ENCODE measurements around the gene CDK14. TPM values are rescaled to one million over a fixed set of nuclear protein-coding genes. Genes with fewer than 3 reads are reported as not detected.

The CDK14 gene
- total and polyA plus RNA-seq, 2 donors (not counting 3 experiments of a cell fraction or from before 2014, with no cell fraction given): 5.5 to 34.2 TPM

DNA sequence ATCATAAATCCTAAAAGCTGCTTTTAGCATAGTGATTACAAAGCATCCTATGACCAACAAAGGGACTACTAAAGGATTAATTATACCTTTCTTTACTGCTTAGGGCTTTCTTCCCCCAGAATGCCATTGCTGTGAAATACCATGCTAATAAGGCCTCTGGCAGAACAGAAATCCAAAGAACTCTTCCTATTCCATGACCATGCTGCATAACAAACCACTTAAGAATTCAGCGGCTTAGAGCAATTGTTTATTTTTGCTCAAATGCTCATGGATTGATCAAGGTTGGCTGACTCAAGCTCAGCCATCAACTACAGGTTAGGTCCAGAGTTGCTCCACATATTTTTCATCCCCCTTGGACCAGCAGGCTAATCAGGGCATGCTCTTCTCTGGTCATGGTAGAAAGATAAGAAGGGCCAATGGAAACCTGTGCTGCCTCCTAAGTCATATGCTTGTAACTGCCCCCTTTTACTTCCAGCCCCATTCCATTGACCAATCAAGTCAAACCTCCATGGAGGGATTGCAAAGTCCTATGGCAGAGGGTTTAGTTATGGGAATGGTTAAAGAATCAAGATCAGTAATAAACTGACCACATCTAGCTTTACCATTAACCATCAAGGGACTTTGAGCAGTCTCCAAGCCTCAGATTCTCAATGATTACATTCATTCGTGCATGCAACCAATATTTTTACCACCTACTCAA is 423.7 kb downstream of the CDK14 start:
- no peak for DNase-seq (ENCODE audit: low read depth, low spot score)
- Histone ChIP-seq H3K27me3 (ENCODE audit: control insufficient read depth in 2 of 2, insufficient read depth in 2 of 2, low read length in 2 of 2) (no peaks in the 10 kb centered on the region), H3K4me3 (replicated peaks in 1 of 3; ENCODE audit: insufficient read depth in 1 of 3, low read depth in 1 of 3, low read length in 3 of 3) (no peak overlapping the region), H3K9me1 (replicated peaks; ENCODE audit: control insufficient read depth, extremely low read depth, insufficient read depth, low read length) (no peaks in the 10 kb centered on the region), H3K9me3 (replicated peaks; ENCODE audit: control insufficient read depth, insufficient read depth, low read length) (no peaks in the 10 kb centered on the region), H3K9ac (replicated peaks; ENCODE audit: extremely low read depth, insufficient read depth, low read length) (no peak overlapping the region), H3K4me2 (ENCODE audit: insufficient read depth, low read length) (no peak overlapping the region), H3K36me3 (ENCODE audit: control insufficient read depth in 2 of 2, extremely low read depth in 1 of 2, insufficient read depth in 2 of 2, low read length in 2 of 2) (no peaks in the 10 kb centered on the region), H4K20me1 (replicated peaks; ENCODE audit: control insufficient read depth, extremely low read depth, insufficient read depth, low read length) (no peaks in the 10 kb centered on the region), H3K79me2 (ENCODE audit: control insufficient read depth, insufficient read depth, low read length) (no peaks in the 10 kb centered on the region), H2AFZ (ENCODE audit: low read depth, low read length) (no peak overlapping the region), H3K27ac (ENCODE audit: insufficient read depth, low read depth, low read length) (no peak overlapping the region), H3K4me1 (ENCODE audit: control insufficient read depth, extremely low read depth, insufficient read depth, low read length) (no peaks in the 10 kb centered on the region)
- FAIRE-seq: no peak
- dilution Hi-C loops (cut with MboI; ENCODE audit: extremely low pct_ligation_motif_present, low sequenced_read_pairs) (no loop called here), intact Hi-C loops (cut with micrococcal nuclease) (no loop called here)
- POLR2A ChIA-PET: no interaction called here
- no TSS peak for BruUV-seq (replicated peaks)
- CTCF ChIA-PET: no interaction called here
- TF ChIP-seq EZH2 (IDR thresholded peaks at IDR 0.05; ENCODE audit: borderline replicate concordance, low read depth, low read length, severe bottlenecking) (no peak), FOS (IDR thresholded peaks at IDR 0.05; ENCODE audit: borderline replicate concordance, insufficient read depth, low read length) (no peak), JUN (IDR thresholded peaks at IDR 0.05; ENCODE audit: borderline replicate concordance, insufficient read depth, insufficient read length, low read depth) (no peak), POLR2A (IDR thresholded peaks at IDR 0.05; ENCODE audit: low read depth, low read length) (no peak), MYC (IDR thresholded peaks at IDR 0.05; ENCODE audit: low read depth, low read length) (no peak), POLR2AphosphoS5 (IDR thresholded peaks at IDR 0.05; ENCODE audit: insufficient read depth, low read depth, low read length) (no peak), GATA2 (IDR thresholded peaks at IDR 0.05; ENCODE audit: insufficient read depth, insufficient read length, low read depth, low read length) (no peak)
- TF ChIP-seq, protein P1, sequence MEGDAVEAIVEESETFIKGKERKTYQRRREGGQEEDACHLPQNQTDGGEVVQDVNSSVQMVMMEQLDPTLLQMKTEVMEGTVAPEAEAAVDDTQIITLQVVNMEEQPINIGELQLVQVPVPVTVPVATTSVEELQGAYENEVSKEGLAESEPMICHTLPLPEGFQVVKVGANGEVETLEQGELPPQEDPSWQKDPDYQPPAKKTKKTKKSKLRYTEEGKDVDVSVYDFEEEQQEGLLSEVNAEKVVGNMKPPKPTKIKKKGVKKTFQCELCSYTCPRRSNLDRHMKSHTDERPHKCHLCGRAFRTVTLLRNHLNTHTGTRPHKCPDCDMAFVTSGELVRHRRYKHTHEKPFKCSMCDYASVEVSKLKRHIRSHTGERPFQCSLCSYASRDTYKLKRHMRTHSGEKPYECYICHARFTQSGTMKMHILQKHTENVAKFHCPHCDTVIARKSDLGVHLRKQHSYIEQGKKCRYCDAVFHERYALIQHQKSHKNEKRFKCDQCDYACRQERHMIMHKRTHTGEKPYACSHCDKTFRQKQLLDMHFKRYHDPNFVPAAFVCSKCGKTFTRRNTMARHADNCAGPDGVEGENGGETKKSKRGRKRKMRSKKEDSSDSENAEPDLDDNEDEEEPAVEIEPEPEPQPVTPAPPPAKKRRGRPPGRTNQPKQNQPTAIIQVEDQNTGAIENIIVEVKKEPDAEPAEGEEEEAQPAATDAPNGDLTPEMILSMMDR (IDR thresholded peaks at IDR 0.05; ENCODE audit: extremely low read depth in 1 of 2, insufficient read depth in 1 of 2, low read depth in 1 of 2, low read length in 2 of 2): no peak
- TF ChIP-seq, protein P2, sequence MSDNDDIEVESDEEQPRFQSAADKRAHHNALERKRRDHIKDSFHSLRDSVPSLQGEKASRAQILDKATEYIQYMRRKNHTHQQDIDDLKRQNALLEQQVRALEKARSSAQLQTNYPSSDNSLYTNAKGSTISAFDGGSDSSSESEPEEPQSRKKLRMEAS (IDR thresholded peaks at IDR 0.05; ENCODE audit: insufficient read depth, insufficient read length): no peak
